HG03039 (cell line): ENCODE results near the gene KRT6B.
"Not testable (repeated sequence)": the region's sequence is repeated elsewhere in the genome, so short reads cannot be mapped to it uniquely, and the experiment has no call there.

Source experiments
- ATAC-seq: cut with Tn5 transposase; IDR thresholded peaks from one replicate; pipeline ENCODE4 v1.9.1; 2021; ENCODE audit warnings: mild to moderate bottlenecking, moderate library complexity; ENCODE audit not compliant: unreplicated experiment

KRT6B gene

DNA sequence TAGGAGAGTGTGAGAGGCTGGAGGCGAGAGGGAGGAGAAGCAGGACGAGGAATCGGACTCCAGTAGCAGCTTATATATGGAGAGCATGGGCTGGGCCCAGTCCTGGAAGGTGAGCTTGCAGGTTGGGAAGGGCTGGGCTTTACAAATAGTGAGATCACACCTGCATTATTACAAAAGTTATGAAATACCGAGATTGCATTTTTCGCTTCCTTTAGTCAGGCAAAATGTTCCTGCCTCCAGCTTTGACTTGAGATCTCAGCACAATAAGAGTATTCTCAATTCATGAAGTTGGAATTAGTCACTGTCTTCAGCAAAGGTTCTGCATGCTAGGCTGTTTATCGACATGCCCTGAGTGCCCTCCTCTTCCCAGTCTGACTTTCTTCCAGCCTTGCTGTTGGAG is at the start of gene KRT6B:
Gene KRT6B, minus strand, starts transcription at position 46 of the 400 bp plus-strand sequence. CDS start 68 bp downstream, outside the sequence.
- ATAC-seq, result no peak

DNA sequence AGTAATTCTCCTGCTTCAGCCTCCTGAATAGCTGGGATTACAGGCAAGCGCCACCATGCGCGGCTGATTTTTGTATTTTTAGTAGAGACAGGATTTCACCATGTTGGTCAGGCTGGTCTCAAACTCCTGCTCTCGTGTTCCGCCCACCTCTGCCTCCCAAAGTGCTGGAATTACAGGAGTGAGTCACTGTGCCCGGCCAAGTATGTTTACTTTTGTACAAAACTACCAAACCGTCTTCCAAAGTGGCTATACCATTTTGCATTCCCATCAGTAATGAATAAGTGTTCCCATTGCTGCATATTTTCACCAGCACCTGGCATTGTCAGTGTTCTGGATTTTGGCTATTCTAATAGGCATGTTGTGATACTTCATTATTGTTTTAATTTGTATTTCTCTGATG is 49.5 kb upstream of the KRT6B start:
- no peak for ATAC-seq

DNA sequence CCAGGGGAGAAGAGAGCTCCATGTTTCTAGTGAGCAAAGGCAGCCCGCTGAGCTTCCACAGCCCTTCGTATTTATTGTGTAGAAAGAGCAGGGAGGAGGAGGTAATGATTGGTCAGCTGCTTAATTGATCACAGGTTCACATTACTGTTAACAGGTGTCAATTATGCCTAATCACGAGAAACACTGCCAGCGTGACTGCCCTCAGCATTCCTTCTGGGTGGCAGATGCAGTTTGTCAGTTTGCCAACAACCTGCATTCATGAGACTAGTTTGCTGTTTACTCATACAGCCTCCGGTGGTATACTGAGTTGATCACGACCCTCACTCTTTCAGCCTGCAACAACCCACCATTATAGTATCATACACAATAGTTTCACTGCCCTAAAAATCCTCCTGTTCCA is 48.6 kb upstream of the KRT6B start:
- not testable (repeated sequence) for ATAC-seq

DNA sequence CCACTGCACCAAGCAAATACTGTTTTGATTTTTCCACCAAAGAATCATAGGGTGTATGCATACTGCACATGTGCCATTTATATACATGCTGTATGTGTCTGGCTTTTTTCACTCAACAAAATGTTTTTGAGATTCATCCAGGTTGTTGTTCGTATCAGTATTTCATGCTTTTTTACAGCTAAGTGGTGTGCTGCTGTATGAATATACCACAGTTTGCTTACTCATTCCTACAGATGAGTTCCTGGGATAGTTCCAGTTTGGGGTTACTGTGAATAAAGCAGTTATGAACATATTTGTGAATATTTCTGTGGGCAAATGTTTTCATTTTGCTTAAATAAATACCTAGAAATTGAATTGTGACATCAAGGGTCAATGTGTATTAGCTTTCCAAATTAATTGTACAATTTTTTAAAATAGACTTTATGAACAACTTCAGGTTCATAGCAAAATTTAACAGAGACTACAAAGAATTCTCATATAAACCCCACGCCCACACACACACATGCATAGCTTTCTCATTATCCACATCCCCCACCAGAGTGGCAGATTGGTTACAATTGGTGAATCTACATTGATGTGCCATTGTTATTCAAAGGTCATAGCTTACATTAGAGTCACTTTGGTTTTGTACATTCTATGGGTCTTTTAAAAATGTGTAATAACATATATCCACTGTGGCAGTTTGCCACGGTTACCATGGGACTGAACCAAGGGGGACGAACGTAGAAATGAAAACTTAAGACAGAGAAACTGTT is 48.0 kb upstream of the KRT6B start:
- no peak for ATAC-seq

DNA sequence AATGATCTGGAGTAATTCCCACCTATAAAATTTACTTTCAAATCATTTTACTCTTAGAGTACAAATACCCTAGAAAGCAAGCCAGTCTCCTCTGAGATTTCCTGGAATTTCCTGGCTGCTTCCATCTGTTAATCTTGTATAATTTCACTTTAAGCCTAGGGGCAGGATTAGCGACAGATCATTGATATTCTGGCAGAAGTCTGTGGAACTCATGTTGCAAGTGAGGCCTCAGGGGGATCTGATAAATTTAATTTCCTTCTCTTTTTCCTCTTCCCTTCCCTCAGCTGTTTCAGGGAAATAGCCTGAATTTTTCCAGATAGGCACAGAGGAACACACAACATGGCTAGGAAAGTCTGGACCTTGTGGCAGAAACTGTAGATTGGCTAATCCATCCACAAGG is 47.0 kb upstream of the KRT6B start:
- no peak for ATAC-seq

DNA sequence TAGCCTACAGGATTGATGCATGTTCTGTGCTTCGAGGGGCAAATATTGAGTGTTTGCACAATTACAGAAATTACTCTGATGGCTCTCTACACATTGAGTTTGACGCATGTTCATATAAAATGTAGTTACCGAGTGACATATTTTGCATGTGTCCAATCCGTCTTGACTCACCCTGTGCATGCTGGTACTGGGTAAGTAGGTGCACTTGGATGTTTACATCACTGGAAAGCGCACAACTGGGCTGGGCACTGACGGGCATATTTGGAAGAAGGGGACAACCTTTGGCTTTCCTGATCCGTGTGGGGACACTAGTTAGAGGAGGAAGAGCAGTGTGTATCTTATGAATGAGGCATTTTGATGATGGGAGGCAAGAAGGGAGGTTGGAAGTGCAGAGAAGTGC is 46.0 kb upstream of the KRT6B start:
- ATAC-seq, result no peak

DNA sequence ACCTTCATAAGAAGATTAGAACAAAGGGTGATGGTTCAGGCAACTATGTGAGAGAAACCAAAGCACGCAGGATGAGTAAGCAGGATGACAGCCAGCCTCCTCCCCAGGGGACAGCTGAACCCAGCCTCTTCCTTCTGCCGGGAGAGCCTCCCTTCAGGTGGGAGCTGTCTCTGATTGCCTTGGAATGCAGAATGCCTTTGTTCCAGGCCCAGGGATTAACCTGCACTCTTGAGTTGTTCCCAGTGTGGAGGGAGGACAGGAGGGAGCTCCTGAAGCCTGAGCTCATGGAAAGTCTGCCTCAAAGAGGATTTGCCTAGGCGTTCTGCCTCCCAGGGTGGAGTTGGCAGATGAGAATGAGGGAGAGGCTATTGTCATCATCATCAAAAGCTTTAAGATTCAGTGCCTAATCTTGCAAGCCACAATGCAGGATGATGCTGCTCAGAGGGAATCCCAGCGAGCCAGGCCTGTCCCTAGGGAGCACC is 44.7 kb upstream of the KRT6B start:
- no peak for ATAC-seq

DNA sequence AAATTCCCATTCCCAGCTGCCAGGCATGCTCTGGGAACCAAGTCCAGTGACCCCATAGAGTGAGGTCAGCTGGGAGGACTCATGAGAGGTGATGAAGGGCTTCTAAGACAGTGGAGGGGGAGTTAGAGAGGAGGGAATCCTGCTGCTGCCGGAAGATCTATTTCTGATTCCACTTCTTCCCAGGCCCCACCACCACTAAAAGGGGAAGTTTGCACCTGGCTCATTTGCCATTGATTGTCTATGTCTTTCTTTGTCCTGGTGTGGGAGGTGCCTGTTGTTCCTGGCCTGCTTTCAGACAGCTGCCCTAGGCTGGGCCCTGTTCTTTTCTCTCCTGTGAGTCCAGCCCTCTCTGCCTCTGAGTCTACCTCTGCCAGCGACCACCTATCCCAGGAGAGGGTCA is 44.1 kb upstream of the KRT6B start:
- ATAC-seq, result no peak

DNA sequence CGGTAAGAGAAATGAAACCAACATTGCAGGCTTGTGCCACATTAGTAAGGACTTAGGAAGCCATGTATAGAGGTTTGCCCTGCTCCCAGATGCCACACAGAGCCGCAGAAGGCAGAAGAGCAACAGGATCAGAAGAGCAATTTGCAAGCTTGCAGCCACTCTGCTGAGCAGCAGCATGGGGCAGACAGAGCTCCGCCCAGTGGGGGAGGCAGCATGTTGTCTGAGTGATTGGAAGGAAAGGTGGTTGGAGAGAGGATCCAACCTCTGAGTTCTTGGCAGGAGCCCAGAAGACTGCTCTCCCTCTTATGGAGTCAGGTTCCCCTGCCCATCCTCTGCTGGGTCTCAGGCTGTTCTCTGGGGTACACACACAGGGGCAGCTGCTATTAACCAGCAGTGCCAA is 43.4 kb upstream of the KRT6B start:
- no peak for ATAC-seq

DNA sequence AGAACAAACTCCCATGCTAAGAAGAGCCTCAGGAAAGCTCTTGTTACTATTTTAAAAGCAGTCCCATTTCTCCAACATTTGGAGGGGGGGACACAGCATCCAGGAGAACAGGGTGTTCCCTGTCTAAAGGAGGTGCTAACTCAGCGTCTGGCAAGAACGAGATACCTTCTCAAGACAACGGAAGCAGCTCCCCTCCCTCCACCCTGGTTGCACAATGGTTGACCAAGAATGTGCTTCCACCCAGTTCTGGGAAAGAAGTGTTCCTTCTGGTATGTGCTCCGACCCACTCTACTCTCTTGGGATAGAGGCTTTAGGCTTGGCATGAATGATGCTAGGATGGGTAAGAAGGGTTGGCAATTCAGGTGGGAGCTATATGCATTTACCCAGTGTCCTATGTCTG is 42.6 kb upstream of the KRT6B start:
- ATAC-seq, result no peak

DNA sequence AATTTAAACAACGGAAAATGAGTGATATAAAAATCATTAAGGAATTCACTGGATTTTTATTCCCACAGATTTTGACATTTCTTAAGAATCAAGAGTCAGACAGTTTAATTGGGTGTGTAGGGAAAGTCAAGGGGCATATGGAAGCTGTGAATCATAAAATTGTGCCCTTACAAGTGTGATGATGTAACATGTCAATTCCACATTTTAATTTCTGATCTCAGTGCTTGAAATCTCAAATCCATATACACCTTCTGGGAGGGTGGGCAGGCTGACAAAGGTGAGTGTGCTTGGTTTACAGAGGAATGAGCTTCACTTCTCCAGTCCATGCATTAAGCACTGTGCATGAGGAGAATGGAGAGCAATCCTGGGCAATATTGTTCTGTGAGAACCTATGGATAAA is 42.2 kb upstream of the KRT6B start:
- no peak for ATAC-seq

DNA sequence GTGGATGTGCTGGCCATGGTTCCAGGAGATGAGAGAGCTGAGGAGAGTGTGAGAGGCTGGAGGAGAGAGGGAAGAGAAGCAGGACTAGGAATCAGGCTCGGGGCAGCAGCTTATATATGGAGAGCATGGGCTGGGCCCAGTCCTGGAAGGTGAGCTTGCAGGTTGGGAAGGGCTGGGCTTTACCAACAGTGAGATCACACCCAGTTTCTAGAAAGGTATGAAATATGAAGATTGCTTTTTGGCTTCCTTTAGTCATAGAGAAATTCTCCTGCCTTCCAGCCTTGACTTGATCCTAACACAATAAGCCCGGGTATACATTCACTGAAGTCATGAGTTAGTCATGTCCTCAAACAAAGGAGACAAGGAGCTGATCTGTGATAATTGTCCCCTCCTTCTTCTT is 41.2 kb upstream of the KRT6B start, which contains the start of gene KRT6A:
Gene KRT6A, minus strand, starts transcription at position 86 of the 400 bp plus-strand sequence. Its CDS starts 69 bp downstream, at position 17.
- ATAC-seq, result no peak

DNA sequence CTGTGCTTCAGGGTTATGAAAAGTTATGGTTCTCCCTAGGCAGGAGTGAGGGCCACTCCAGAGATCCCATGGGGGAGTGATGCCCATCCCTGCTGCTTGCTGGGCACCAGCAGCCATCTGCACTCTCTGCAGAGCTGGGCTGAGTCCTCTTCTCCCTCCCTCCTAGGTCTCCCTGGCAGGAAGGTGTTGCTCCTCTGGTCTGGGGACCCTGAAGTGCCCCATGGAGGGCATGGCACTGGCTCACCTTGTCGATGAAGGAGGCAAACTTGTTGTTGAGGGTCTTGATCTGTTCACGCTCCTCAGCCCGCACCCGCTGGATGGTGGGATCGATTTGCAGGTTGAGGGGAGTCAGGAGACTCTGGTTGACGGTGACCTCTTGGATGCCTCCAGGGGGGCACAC is 40.5 kb upstream of the KRT6B start:
- ATAC-seq, result not testable (repeated sequence)

DNA sequence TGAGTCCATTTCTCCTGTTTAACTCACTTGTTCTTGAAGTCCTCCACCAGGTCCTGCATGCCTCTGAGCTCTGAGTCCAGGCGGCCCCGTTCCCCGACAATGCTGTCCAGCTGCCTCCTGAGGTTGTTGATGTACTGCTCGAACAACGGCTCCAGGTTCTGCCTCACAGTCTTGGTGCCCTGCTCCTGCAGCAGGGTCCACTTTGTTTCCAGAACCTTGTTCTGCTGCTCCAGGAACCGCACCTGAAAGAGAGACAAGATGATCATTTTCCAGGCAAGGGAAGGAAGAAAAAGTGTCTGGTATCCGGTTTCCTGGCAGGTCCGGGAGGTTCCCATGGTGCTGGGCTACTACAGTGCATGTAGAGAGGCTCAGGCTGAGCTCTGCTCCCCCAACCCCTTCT is 39.5 kb upstream of the KRT6B start:
- not testable (repeated sequence) for ATAC-seq

DNA sequence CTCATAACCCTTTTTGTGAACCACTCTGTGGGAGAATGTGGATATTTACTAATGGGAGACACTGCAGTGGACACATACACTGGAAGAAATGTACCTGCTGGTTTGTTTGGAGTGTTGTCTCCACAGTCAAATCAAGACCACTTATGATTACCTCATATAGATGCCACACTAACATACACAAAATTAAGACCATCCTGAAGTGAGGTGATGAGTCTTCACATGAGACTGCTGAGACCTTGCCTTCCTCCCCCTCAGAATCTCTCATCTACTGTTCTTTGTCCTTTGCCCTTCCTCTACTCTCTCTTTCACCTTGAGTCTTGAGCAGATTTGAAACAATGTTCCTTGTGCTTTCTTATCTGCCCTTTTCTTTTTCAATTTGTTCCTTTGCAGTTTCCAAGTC is 36.8 kb upstream of the KRT6B start:
- ATAC-seq, result no peak

DNA sequence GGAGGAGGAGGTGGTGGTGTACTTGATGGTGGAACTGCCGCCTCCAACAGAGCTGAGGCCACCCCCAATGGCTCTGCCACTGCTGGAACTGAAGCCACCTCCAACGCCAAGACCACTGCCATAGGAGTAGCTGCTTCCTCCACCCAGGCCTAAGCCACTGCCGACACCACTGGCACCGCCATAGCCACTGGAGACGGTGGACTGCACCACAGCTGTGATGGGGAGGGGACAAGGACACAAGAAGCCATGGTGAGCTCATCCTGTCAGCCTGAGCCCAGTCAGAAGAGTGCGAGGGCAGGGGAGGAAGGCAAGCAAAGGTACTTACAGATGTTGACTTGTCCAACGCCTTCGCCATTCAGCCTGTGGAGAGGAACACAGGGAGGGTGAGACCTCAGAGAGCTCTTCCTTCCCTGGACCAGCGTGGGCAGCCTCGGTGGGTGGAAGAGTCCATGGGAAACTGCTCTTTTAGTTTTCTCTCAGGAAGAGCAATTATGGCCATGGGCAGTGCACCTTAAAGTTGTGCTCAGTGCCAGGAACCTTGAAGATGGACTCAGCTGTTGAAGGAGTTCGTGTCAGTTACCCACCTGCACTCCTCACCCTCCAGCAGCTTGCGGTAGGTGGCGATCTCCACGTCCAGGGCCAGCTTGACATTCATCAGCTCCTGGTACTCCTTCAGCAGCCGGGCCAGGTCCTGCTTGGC is 35.9 kb upstream of the KRT6B start:
- not testable (repeated sequence) for ATAC-seq

DNA sequence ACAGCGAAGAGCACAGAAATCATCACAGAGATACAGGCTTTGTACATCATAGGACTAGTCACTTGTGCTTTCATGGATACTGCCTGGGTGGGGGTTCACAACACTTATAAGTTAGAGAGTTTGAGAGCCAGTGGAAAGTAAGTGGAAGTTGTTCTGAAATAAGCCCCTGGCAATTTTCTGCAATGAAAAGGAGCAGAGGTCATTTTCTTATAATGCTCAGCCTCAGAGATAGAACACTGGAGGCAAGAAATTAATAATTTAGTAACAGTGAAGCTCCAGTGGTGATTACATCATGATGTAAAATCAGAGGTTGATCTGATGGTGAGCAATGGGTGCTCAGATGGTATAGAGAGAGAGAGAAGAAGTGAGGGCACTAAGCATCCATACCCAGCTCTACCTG is 35.3 kb upstream of the KRT6B start:
- no peak for ATAC-seq

DNA sequence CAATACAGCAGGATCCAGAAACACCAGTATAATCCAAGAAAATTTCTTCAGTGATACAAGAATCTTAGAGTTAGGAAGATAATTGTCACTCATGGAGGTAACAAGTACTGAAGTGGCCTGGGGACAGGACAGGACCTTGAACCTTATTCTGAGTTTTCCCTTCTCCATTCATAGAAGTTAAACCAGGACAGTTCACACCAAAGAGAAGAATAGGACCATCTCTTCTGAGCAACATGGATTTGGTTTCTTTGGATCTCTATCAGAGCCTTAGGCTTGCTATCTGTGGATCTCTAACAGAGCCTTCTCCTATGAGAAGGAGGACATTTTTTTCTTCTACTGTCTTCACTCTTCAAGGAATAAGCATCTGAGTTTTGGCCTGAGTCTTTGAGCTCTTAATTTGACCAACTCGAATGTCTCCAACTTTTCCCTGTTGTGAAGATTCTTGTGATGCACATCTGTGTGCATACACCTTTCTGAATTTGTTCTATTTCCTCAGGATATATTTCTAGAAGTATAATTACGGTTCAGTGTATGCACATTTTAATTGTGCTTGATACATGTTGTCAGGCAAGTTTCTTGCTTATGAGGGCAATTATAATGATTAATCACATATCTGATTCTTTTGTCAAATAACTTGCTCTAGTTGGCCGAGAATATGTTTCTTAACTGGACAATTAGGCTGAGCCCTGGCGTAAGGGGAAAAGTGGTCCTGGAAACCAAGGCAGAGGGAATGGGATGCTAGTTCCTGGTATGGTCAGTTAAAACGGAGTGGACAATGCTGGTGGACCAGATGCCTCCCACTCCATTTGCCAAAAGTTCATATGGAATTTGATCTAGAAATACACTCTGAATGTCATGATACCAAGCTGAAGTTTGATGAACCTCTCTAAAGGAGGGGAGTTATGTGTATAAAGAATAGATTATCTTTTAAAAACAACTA is 34.5 kb upstream of the KRT6B start:
- no peak for ATAC-seq

DNA sequence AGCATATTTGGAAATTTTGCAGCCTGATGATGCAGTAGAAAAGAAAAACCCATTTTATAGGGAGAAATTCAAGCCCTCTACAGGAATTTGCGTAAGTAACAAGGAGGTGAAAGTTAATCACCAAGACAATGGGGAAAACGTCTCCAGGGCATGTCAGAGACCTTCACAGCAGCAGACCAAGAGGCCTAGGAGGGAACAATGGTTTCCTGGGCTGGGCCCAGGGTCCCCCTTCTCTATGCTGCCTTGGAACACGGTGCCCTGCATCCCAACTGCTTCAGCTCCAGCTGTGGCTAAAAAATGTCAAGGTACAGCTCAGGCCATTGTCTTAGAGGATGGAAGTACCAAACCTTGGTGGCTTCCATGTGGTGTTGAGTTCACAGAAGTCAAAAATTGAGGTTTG is 28.1 kb upstream of the KRT6B start:
- no peak for ATAC-seq

DNA sequence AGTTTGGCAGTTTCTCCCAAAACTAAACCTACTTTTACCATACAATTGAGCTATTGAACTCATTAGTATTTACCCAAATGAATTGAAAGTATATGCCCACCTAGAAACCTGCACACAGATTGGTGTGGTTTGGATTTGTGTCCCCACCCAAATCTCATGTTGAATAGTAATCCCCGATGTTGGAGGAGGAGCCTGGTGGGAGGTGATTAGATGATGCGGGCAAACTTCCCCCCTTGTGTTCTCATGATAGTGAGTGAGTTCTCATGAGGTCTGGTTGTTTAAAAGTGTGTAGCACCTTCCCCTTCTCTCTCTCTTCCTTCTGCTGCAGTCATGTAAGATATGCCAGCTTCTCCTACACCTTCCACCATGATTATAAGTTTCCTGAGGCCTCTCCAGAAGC is 25.7 kb upstream of the KRT6B start:
- no peak for ATAC-seq

DNA sequence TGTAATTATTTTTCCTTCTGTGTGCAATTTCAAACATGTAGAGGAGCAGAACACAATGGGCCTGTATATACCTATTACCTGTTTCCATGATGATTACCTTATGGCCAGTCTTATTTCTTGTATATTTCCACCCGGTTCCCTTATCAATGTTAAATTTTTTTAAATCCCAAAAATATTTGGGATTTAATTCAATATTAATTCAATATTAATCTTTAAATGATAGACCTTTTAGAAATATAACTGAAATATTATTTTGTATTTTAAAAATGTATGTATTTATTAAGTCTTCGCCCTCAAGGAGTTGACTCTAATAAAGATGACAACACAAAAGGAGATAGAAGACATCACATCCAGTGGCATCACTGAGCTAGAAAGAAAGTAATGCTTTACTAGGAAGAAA is 22.3 kb upstream of the KRT6B start:
- ATAC-seq, result no peak
